Measurements from ENCODE around the gene PEAK1.

GRCh38 chr15:77094397-77095030 lies 325.4 kb downstream of the PEAK1 start:
- TF ChIP-seq EZH2 (IDR thresholded peaks at IDR 0.05; ENCODE audit: borderline replicate concordance, low read depth, low read length, poor library complexity, severe bottlenecking) (no peak), CTCF (conservative IDR thresholded peaks at IDR 0.05; ENCODE audit: low read depth, low read length) (peak; percentile 61)
